ENCODE results near the gene MFRP.

Gene MFRP

DNA sequence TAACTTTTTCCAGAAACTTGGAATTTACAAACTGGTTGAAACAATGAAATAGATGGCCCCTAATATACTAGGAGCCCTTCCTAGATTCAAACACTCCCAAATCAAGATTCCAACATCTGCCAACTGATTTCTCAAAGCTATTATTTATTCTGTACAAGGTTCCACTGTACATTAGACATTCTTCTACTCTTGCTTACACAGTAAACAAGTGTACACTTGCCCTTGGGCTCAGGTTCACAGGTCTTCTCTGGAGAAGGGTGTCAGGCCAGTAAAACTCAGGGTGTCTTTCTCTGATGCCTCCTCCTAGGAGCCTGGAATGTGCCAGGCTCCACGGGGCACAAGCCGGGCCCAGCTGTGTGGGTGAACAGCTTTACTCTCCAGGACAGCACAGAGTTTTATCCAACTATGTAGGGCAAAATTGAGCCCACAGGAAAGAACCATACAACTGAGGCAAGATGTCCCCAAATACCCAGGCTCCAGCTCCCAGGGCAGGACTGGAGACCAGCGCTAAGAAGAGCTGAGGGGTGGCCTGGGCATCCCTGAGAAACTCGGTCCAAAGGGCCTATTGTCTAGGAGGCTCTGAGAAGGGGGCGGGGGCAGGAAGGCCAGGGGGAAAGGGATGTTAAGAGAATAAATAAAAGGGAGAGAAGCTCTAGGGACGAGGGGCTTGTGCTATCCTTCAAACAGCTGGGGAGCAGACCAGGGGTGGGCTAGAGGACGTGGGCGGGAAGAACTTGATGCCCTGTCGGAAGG is 8.8 kb upstream of the MFRP start:
- no peak for DNase-seq

DNA sequence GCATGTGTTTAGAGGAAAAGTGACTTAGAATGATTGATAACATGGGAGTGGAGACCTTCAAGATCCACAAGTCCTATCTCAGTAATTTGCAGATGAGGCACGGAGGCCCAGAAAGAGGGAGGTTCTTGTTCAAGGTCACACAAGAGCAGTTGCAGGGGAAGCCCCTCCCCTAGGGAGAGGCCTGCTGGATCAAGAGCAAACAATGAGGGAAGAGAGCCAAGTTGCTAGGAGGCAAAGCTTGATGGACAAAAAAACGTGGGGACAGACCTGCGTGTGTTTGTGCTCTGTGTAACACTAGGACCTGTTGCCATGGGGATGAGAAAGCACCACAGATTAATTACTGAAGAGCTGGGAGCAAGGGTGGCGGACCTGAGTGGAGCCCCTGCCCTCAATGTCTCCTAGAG is 6.4 kb upstream of the MFRP start:
- no peak for DNase-seq

DNA sequence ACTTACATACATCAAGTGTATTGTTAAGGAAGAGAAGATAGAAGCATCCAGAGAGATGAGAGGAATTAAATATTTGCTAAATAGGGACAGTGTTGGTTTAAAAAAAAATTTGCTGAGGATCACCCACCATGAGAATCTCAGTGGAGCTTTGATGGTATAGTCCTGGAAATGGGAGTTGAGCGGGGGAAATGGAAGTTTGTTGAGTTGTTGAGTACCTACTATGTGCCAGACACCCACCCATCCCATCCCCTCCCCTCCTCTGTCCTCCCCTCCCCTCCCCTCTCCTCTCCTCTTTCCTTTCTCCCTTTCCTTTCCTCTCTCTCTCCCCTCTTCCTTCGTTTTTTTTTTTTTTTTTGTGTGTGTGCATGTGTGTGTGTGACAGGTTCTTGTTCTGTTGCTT is 4.7 kb upstream of the MFRP start:
- no peak for DNase-seq

DNA sequence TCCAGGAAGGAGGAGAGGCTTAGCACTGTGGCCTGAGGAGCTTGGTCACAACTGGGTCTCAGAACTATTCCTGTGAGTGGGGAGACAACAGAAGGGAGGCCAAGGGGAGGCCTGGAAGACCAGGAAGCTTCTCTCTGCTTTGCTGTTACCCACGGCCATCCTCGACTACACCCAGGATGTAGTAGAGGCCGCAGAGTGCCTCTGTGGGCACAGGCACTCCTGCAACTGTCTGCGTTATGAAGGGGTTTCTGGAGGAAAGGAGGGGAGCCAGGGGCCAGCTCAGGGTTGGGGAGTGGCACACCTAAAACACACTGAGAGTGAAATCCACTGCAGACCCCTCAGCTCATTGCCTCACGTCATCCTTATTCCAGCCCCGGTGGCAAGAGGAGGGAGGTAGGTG is 3.8 kb upstream of the MFRP start:
- no peak for DNase-seq

DNA sequence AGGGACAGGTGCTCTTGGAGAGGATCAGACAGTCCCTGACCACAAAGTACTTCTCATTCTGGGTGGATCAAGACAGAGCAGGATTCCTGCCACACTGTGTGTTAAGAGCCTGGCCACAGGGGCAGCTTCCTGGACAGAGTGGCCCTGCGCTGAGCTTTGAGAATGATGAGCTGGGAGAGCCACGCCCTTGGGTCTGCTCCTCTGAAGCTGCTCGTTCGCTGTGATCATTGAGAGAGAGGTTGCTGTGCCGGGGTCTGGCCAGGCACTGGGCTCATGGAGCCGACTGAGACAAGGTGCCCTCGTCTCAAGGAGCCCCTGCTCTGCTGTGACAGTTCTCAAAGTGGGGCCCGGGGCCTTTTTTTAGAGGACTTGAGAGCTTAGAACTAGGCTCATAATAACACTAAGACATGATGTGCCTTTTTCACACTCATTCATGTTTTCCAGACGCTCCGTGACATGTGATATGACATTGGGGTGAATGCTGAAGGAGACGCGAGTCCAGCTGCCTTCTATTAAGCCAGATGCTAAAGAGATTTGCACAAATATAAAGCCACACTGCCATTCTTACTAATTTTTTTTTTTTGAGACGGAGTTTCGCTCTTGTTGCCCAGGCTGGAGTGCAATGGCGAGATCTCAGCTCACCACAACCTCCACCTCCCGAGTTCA is 1.6 kb upstream of the MFRP start:
- no peak for DNase-seq

DNA sequence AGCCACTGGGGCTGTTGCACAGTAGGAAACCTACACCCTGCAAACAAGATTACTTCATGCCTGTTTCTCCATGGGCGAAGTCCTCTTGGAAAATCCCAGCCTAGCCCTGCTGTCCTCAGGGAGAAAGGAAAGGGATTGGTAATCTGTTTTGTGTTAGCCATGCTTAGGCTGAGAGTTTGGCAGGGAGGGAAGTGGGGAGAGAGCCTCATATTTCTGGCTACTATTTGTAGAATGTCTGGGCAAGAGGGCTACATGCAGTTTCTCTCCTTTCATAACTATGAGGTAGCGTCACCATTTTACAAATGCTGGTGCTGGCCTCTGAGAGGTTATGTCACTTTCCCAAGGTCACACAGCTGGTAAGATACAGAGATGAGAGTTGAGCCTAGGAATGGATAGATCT is 737 bp upstream of the MFRP start:
- no peak for DNase-seq

DNA sequence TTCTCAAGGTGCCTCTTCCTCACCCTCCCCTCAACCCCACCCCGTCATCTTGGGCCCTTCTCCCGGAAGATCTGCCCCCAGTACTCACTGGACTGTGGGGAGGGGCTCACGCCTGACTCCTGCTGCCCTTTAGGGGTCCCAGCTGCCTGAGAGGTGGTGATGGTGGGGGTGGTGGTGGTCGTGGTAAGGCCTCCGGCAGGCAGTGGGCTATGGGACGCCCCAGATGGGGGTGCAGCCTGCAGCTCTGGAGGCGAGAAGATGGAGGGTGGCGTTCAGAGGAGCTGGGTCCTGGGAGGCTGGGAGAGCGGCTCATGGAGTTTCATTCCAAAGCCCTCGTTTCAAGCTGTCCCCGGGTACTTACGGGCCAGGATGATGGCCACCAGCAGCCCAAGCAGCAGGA is 820 bp downstream of the MFRP start:
- DNase-seq = no peak

DNA sequence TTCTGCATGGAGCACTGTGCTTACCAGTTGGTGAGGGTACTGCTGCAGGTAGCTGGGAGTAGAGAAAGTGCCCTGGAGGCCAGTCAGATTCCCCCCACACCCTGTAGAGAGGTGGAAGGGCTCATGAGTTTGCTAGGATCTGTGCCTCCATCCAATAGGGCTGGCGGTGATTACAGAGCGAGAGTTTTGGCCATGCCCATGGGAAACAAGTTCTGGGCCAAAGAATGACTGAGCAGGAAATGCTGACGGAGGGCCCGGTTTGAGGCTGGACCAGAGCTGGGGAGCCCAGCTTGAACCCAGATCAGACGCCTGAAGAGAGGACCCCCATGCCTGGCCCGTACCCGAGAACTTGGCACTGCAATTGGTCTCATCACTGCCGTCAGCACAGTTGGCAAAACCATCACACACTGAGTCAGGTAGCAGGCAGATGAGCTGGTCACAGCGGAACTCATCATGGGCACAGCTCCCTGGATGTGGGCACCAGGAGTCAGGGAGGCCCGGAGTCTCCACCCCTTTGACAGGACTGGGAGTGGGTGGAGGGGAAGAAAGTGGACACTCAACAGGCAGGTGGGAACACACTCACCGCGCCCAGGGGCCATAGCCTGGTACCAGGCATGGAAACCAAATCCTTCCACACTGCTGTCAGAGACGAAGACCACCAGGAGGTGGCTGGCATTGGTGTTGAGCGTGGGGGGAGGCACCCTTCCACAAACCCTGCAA is 2.1 kb downstream of the MFRP start:
- DNase-seq = no peak

DNA sequence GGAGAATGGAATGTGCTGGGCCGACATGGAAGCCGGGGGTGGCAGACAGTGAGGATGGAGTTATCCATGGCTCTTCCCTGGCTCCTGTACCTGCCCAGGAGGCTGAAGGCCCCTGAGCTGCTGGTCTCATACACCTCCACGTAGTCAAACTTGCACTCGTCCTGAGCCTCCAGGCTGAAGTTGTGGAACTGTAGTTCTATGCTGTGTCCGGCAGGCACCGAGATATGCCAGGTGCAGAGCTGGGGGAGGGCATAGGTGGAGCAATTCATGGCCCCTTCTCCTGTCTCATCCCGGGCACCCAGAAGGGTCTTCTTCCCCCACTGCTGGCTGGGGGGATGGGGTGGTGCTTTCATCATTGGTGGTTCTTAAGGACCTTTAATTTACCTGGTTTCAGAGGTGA is 2.8 kb downstream of the MFRP start:
- DNase-seq = no peak

DNA sequence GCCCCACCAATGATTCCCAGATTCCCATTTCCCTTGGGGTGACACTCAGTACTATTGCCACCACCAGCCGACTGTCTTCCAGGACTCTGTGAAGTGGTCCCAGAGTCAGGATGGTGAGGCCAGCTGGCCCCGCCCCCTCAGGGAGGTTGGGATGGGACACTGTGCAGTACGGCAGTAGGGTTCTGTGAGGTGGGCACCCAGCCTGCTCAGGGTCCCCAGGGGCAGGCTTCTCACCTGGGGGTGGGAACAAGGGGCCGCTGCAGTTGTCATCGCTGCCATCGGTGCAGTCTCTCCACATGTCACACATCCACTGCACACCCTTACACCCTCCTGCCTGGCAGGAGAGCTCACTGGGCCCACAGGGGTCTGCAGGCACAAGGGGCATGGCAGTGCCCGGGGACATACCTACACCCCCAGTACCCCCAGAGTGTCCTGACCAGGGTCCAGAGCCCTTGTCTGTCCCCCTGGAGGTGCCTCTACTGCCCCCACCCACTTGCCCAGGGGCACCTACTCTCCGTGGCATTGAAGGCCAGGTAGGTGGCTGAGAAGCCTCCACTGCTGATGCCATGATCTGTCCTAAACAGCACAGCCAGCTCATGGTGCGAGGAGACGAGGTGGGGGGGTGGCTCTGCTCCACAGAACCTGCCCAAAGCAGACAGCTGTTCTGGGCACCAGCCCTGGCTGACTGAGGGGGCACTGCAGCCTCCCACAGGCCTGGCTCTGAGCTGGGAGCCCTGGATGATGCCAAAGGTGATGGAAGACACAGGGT is 4.0 kb downstream of the MFRP start:
- DNase-seq = no peak

DNA sequence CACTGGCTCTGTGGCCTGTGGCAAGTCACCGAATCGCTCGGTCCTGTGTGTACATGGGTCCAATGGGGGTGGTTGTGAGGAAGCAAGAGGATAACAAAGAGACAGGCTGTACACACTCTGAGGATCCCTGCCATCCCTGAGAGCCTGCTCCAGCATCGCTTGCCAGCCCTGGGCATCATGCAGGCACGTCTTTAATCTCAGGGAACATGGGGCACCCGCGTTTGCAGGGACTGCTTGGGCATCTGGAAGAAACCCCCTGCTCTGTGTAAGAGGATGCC is 4.5 kb downstream of the MFRP start:
- no peak for DNase-seq

DNA sequence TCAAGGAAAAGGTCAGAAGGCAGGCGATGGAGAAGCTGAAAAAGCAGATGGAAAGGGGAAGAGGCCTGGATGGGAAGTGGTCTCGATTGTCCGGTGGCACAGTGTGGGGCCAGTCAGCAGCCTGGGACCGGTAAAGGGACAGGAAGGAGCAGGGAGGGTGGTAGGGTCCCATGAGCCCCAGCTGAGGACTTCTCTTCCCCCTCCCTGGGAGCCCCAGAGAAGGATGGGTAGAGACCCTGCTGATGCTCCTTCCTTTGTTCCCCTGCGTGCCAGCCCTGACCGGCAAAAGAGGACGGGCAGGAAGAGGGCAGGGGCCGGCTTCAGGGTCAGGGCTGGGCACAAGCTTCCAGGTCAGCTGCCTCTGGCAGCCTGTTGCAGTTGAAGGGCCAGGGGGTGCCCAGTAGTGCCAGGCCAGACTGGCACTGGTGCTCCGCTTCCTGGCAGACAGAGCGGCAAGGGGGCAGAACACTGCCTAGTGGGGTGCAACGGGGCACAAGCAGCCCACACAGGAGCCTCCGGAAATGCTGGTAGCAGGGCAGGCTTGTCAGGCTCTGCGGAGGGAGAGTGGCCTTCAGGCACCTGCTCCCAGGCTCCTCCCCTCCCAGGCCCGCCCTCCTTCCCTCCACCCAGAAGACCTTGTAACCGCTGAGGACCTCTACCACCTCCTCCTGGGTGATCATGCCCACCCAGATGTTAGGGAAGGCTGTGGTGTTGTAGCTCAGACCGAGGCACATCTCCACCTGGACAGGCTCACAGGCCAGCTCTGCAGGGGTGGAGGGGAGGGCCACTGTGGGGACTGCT is 5.1 kb downstream of the MFRP start:
- no peak for DNase-seq

DNA sequence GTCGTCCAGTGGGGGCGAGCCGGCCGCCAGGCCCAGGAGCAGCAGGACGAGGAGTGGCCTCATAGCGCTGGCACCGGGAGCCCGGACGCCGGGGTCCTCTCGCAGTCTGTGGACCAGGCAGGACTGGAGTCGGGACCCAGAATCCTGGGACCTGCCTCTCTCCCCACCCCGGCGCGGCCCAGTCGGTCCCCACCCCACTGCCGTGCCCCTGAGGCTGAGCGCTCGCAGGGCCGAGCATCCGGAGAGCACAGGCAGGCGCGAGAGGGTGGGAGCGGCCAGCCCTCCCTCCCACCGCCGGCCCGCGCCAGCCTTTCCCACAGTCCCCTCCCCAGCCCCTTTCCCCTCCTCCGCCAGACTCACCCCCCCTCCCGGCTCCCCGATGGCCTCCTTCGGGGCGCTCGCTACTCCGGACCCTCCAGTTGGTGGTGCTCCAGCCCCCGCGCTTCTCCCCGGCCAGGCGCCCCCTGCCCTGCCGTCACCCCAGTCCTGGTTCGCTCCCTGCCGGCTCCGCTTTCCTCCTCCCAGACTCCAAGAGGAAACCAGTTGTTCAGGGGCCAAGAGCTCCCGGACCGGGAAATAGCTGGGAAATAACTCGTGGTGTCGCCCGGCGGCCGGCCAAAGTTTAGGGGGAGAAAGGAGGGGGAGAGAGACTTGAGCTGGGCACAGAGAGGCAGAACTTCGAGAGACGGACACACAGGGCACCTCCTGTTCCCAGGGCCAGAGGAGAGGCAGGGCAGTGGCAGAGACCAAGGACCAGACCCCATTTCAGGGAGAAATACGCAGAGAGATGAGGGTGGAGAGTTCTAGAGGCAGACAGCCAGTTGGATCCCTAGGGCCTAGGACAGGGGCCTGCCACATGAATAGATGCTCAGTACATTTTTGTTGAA is 5.9 kb downstream of the MFRP start, which contains the start of gene C1QTNF5:
Gene C1QTNF5, minus strand, starts transcription at position 549 of the 887 bp plus-strand sequence. Its CDS starts 486 bp downstream, at position 63.
- DNase-seq = no peak

DNA sequence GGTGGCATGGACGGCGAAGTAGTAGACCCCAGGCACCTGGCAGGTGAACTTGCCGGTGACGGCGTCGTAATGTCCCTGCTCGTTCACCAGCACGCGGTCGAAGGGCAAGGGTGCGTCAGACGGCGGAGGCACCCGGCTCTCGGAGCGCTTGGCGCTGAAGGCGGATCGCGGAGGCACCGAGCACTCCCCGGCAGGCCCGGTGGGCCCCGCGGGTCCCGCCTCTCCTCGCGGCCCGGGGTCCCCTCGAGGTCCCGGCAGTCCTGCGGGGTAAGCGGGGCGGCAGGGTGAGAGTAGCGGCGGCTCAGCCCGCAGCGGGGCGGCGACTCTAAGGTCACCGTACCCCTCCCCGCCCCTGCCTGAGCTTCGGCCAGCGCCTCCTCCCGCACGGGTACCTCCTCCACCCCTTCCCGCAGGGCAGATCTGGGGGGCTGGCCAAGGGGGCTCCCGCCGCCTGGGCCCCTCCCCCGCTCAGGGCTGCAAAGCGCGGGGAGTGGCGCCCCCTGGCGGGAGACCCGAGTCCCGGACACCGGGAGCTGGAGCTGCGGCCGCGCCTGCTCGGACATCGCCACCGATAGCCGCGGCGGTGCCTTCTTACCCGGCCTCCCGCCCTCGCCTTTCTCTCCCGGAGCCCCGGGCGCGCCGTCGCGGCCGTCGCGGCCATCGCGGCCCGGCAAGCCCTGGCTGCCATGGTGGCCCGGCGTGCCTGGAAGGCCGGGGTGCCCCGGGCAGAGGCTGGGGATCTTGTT is 6.7 kb downstream of the MFRP start:
- no peak for DNase-seq

DNA sequence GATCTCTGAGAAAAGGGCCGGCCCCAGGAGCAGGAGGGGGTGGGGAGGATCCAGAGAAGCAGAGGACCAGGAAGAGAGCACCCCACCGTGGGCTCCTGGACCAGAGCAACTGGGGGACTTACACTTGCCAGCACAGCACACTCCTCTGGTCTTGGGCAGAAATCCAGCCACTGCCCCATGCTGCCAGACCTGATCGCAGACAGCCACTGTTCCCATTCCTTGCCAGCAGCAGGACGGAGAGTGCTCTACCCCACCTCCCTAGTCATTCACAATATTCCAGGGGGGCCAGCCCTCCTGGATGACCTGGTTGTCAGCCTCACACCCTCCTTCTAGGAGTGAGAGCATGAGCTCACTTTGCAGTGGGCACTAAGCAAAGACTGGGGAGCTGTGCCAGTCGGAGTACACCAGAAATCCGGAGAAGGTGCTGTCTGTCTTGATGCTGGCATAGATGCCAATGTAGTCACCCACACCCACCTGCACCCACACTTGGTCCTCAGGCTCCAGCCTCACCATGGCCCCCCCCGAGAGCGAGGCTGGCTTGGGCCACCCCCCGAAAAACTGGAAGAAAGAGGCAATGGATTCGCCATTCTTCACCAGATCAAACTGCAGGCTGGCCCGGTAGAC is 7.4 kb downstream of the MFRP start:
- DNase-seq = no peak

DNA sequence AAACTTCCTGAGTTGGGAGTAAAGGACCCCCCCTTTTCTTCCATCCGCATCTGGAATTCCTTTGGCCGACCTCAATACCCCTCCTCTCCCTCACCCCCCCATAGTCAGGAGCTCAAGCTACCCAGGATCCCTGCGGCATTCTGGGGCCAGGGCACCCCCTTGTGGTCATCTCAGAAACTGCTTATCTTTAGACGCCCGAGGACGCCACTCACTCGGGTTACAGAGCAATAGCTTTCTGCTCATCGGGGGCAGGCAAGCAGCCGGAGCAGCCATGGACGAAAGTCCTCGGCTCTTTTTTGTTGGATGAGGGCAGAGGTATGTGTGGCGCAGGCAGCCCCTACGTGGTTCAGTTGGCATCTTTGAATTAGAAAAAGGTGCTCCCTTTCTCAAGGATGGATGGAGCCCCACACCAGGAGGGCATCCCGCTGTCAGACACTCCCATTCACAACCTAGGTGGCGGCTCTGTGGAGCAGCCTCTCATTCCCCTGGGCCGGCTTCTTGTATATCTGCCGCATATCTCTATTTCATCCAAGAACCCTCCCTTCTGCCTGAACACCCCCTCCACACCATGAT is 8.1 kb downstream of the MFRP start:
- DNase-seq = peak; percentile 57

DNA sequence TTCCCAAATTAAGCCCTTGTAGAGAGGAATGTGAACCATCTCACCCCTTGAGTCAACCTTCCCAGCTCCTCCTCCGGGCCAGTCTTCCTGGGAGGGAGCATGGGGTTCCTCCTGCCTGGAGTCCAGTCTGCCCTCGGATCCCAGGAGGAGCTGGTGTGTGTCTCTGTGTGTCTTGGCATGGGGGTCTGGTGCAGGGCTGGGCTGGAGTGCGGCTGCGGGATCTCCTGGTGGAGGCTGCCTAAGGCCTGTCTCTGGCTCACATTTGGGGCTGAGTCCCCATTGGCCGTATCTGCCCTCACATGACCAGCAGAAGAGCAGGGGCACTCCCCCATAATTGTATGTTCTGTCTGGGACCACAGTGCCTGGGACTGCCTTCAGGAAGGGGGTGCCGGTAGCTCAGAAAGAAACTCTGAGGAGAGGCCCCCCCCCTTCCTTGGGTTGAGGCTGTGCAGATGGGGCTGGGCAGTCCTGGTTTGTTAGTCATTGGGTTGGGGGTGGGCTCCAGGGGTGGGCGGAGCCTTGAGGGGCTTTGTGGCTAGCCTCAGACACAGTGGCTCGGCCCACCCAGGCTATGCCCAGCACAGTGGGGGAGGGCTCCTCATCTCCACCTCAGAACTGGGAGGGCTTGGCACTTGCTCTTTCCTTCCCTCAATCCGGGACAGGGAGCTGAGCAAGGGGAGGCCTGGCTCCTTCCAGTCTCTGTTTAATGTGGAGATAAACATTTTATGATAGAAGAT is 8.8 kb downstream of the MFRP start:
- no peak for DNase-seq

DNA sequence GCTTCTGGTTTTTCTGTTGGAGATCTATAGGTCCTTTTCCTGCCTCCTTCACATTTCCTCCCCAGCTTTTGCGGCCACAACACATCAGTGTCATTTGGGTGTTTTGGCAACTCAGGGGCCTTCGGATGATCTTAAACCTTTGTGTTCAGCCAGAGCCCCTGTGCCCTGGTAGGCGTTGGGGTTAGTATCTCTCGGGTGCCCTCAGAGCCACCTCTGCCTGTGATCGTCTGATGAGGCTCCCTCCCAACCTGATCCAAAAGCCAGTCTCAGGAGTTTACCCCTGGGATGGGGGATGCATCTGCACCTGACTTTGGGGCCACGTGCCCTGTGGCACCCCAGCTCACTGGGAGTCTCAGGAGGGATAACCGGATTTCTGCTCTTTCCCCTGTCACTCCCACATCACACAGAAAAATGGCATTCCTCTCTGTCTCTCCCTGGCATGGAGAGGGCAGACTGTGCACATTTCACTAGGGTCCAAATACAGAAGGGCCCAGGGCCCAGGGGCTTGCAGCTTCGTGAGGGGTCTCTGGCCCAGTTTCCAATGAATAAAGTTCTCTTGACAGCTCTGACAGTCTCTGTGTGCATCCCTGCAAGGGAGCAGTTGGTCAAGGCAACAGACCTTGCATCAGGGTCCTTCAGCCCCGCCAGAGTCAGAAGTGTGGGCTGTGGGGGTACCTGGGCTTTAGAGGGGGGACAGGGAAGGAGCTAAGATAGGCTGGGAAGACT is 9.6 kb downstream of the MFRP start:
- no peak for DNase-seq
